GM12874 (cell line): ENCODE data around the gene MEI1.

ENCODE experiments used
- CTCF ChIP-seq: IDR thresholded peaks from 2 replicates; pipeline ENCODE4 v1.5.1; 2011; ENCODE audit warnings: low read depth, mild to moderate bottlenecking, control low read depth, low read length, moderate library complexity; ENCODE audit not compliant: insufficient read depth

Gene MEI1

GRCh38 chr22:41770715-41771468, 71.6 kb downstream of the MEI1 start:
- TF ChIP-seq CTCF: no peak

GRCh38 chr22:41772198-41772597, 72.9 kb downstream of the MEI1 start:
- TF ChIP-seq CTCF: no peak

GRCh38 chr22:41772645-41773044, 73.3 kb downstream of the MEI1 start:
- no peak for TF ChIP-seq CTCF

GRCh38 chr22:41775338-41775737, 76.0 kb downstream of the MEI1 start:
- no peak for TF ChIP-seq CTCF

- TF ChIP-seq CTCF: no peak
Measured at GRCh38 chr22:41775976-41776375, 76.7 kb downstream of the MEI1 start.

- no peak for TF ChIP-seq CTCF
Measured at GRCh38 chr22:41776381-41776780, 77.1 kb downstream of the MEI1 start.

GRCh38 chr22:41777749-41778425, 78.6 kb downstream of the MEI1 start:
- no peak for TF ChIP-seq CTCF
